GM12873 (cell line): ENCODE results near the gene DLGAP1.

Source experiments
- TF ChIP-seq, protein P1 (sequence below): IDR thresholded peaks from 2 replicates; pipeline ENCODE4 v1.5.1; 2012; ENCODE audit warnings: low read depth, mild to moderate bottlenecking, moderate library complexity, low read length, control low read depth; ENCODE audit not compliant: insufficient read depth; ENCODE audit errors: missing control alignments

DLGAP1 gene

DNA sequence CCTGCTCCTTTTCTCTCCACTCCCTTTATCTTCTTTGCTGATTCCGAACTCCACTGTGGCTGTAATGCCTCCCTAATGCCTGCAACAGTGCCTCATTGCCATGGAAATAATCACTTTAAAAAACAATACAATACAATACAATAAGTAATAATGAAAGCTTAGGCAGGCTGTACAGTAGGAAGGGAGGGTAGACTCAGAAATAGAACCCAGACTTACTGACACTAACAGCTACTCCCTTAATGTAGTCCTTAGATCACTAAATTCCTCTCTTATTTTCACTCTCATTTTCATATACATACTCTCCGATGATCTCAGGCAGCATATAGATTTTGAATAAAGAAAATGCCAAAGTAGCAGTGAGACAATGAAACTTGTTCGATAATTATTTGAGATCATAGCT lies 70.2 kb downstream of the DLGAP1 start:
- TF ChIP-seq, protein P1, sequence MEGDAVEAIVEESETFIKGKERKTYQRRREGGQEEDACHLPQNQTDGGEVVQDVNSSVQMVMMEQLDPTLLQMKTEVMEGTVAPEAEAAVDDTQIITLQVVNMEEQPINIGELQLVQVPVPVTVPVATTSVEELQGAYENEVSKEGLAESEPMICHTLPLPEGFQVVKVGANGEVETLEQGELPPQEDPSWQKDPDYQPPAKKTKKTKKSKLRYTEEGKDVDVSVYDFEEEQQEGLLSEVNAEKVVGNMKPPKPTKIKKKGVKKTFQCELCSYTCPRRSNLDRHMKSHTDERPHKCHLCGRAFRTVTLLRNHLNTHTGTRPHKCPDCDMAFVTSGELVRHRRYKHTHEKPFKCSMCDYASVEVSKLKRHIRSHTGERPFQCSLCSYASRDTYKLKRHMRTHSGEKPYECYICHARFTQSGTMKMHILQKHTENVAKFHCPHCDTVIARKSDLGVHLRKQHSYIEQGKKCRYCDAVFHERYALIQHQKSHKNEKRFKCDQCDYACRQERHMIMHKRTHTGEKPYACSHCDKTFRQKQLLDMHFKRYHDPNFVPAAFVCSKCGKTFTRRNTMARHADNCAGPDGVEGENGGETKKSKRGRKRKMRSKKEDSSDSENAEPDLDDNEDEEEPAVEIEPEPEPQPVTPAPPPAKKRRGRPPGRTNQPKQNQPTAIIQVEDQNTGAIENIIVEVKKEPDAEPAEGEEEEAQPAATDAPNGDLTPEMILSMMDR: no peak

DNA sequence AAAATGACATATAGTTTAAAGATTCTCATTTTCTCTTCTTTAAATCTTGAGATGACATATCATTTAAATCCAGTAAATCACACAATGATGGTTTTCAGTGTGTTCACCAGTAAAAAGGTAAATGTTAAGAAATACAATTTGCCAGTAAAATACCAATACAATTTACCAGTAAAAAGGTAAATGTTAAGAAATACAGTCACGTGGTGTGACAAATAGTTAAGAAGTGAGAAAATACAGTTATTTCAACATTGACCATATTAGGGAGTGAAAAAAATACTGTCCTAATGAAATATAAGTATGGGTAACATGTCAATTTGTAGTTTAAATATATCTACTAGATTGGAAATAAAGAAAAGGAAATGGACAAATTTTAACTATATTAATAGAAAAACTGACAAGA lies 80.5 kb downstream of the DLGAP1 start:
- TF ChIP-seq, protein P1: no peak

GRCh38 chr18:4369705-4370104 lies 85.4 kb downstream of the DLGAP1 start:
- TF ChIP-seq, protein P1: no peak

DNA sequence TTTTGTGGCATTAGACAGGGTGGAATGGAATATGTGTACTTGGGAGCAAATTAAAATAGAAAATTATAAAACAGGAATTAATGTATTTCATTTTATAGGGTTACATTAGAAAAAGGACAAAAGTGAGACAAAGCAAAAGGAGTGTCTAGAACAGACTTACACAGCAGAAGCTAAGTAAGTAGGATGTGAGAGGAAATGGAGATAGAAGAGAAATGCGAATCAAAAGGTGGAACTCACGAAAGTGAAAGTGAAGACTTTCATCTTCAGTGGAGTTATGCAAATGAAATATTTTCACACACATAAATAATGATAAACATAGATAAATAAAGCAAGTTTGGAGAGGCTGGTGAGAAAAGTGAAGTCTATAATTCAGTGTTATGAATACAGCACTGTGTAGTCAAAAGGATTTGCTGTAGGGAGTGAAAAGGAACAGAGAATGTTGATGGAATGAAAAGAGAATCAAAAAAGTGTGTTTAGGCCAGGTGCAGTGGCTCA lies 94.8 kb downstream of the DLGAP1 start:
- TF ChIP-seq, protein P1: no peak

DNA sequence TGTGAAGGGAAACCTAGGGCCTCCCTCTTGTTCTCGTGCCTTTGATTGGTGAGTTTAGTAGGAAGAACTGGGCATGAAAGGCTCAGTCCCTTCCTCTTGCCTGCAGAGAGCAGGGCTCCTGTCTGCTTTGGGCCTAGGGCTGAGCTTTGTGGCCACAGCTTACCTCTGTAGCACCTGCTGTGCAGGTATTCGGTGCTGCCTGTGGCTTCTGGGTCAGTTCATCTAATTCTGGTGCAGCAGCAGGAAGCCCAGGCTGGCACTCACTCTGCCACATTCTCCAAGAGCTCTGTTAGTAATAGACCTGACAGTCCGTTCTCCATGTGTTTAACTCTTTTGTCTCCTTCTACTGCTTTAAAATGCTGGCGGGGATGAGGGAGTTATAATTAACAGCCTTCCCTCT lies 96.5 kb downstream of the DLGAP1 start:
- TF ChIP-seq, protein P1: no peak

GRCh38 chr18:4357579-4357978 lies 97.5 kb downstream of the DLGAP1 start:
- TF ChIP-seq, protein P1: no peak

- TF ChIP-seq, protein P1: no peak
Observed at GRCh38 chr18:4356929-4357328, 98.2 kb downstream of the DLGAP1 start.
